Ovary (tissue), 3 donors: ENCODE data around the gene SCGB3A2.

Experiments used
- EP300 ChIP-seq: sonication (generic); formaldehyde crosslinking; IDR thresholded peaks from one replicate; pipeline ENCODE4 v1.6.1; 2017; ENCODE audit warnings: antibody characterized with exemption
- POLR2A ChIP-seq: fragments of 450-650 bp; IDR thresholded peaks from one replicate; pipeline ENCODE4 v1.6.1; 2017; ENCODE audit warnings: antibody characterized with exemption, mild to moderate bottlenecking, moderate library complexity
- TF ChIP-seq, protein P1 (sequence below), 3 donors: fragments of 450-650 bp in 2 of 3; fragments of 200-600 bp in 1 of 3; IDR thresholded peaks; one replicate each; pipeline versions ENCODE4 v1.5.1 to v1.8.0; 2016 to 2022; ENCODE audit warnings: antibody characterized with exemption in 3 of 3, mild to moderate bottlenecking in 1 of 3
- donor health status: DM: no; HTN: no; CAD: no.

DNA sequence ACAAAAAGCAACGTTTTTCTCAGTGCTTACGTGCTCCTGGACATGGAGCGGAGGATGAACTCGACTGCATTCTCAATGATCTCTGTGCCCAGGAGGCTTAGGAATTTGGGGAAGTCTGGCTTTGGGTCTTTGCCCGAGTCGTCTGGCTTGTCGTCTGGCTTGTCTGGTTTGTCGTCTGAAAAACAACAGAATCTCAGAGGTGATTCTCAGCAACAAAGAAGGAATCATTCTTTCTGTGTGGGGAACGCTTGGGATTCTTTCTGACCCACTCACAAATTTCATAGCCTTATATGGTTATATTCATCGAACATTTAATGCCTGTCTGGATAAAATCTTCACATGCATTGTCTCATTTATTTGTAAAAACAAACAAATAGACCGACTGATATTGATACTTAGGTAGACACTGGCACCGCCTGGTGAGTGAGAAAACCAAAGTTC is 23.1 kb downstream of the SCGB3A2 start:
- TF ChIP-seq, protein P1, sequence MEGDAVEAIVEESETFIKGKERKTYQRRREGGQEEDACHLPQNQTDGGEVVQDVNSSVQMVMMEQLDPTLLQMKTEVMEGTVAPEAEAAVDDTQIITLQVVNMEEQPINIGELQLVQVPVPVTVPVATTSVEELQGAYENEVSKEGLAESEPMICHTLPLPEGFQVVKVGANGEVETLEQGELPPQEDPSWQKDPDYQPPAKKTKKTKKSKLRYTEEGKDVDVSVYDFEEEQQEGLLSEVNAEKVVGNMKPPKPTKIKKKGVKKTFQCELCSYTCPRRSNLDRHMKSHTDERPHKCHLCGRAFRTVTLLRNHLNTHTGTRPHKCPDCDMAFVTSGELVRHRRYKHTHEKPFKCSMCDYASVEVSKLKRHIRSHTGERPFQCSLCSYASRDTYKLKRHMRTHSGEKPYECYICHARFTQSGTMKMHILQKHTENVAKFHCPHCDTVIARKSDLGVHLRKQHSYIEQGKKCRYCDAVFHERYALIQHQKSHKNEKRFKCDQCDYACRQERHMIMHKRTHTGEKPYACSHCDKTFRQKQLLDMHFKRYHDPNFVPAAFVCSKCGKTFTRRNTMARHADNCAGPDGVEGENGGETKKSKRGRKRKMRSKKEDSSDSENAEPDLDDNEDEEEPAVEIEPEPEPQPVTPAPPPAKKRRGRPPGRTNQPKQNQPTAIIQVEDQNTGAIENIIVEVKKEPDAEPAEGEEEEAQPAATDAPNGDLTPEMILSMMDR (IDR thresholded peaks at IDR 0.05): no peak
- no peak for TF ChIP-seq POLR2A
- no peak for TF ChIP-seq EP300
